ENCODE data around the gene LEFTY1.
"Not testable (repeated sequence)": the region's sequence is repeated elsewhere in the genome, so short reads cannot be mapped to it uniquely, and the experiment has no call there.

Gene LEFTY1

GRCh38 chr1:225931270-225932136, 42.6 kb upstream of the LEFTY1 start:
- TF ChIP-seq CTCF (conservative IDR thresholded peaks at IDR 0.05; ENCODE audit: low read depth, low read length): no peak
- no peak overlapping the region for H3K4me3 ChIP-seq (ENCODE audit: low read length)
- DNase-seq (ENCODE audit: low read depth): no peak

- no peak for DNase-seq (ENCODE audit: low read depth)
- no peak overlapping the region for H3K4me3 ChIP-seq (ENCODE audit: low read length)
- TF ChIP-seq CTCF (conservative IDR thresholded peaks at IDR 0.05; ENCODE audit: low read depth, low read length): no peak
Observed at GRCh38 chr1:225930566-225930965, 41.6 kb upstream of the LEFTY1 start.

GRCh38 chr1:225929462-225929861, 40.5 kb upstream of the LEFTY1 start:
- H3K4me3 ChIP-seq (ENCODE audit: low read length); DNase-seq (ENCODE audit: low read depth): not testable (repeated sequence)

- TF ChIP-seq CTCF (conservative IDR thresholded peaks at IDR 0.05; ENCODE audit: low read depth, low read length): no peak
- no peak for DNase-seq (ENCODE audit: low read depth)
- no peak overlapping the region for H3K4me3 ChIP-seq (ENCODE audit: low read length)
Observed at GRCh38 chr1:225928186-225929175, 39.5 kb upstream of the LEFTY1 start.

DNA sequence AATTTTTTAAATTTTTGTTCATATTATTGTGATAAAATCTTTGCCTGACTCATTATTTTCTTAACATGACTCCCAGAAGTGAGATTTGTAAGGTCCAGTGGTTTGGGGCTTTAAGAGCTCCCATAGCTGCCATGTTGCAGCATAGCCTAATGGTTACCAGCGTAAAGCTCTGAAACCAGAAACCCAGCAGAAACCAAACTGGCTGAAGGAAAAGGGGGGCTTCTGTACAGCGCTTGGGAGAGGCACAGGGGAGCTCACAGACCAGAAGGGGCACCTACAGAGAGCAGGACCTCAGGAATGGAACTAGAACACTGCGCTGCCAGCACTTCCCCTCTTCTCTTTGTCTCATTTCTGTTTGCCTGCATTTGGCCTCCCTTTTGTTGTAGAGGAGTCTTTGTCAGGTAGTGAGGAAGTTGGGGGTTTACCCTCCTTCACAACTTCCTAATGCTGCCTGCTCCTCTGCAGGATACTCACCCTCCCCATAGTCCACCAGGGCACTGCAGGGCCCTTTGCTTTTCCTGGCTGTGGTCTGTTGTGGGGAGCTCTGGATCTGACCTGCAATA, 37.7 kb upstream of the LEFTY1 start:
- no peak for DNase-seq (ENCODE audit: low read depth)
- TF ChIP-seq CTCF (conservative IDR thresholded peaks at IDR 0.05; ENCODE audit: low read depth, low read length): no peak
- no peak overlapping the region for H3K4me3 ChIP-seq (ENCODE audit: low read length)

DNA sequence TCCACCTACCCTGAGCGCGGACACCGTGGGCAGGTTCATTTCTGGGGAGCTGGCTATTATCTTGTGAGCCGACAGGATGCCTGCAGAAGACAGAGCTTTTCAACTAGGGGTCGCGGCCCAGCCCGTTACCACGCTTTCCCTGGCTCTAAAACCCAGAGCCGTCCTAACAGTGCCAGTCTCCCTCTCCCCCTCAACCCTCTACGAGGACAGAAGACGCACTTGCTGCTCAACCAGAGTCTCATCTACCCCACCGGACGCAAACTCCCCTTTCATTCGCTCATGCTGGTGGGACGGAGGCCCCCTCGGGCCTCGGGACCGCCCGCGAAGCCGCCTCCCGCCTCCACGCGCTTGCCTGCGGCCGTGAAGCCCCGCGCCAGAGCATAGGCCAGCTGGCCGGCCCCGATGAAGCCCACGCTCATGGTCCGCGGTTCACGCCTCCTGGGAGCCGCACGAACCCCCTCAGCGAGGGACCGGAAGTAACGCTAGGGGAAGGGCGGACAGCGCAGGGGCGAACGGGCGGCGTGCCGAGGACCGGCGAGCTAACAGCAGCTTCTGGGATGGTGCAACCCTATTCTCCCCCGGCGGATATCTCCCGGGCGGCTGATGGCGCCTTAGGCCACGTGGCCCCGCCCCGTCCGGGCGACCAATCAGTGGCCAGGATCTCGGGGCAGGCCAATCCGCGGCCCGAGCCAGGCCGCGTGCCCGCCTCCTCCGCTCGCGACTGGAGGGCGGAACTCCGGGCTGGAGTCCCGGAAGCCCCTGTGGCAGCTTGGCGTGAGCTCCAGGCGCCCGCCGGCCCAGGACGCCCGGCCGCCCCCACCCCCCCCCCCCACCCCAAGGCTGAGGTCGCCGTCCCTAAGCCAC, 35.0 kb upstream of the LEFTY1 start, which contains the start of gene PYCR2:
TSS of gene PYCR2 (minus strand) at position 559 of the 864 bp plus-strand sequence. CDS start at position 419, 140 bp downstream.
- no peak for TF ChIP-seq CTCF (conservative IDR thresholded peaks at IDR 0.05; ENCODE audit: low read depth, low read length)
- H3K4me3 ChIP-seq (ENCODE audit: low read length): peak within 1 kb of the TSS; percentile 82
- peak; percentile 79 for DNase-seq (ENCODE audit: low read depth)
